GM12864 (cell line): ENCODE data around the gene TTC24.

ENCODE experiments used
- DNase-seq: peaks from one replicate; pipeline ENCODE4 v3.0.0-alpha.2; 2011; ENCODE audit warnings: low read depth
- H3K4me3 ChIP-seq: 2 replicates; pipeline ENCODE4 v1.5.1; 2011; ENCODE audit warnings: mild to moderate bottlenecking, low read depth, low read length, control low read depth
- TF ChIP-seq, protein P1 (sequence below): IDR thresholded peaks from 2 replicates; pipeline ENCODE4 v1.5.1; 2011; ENCODE audit warnings: low read depth, mild to moderate bottlenecking, moderate library complexity, low read length, control low read depth, inconsistent platforms; ENCODE audit errors: missing control alignments

Gene TTC24

DNA sequence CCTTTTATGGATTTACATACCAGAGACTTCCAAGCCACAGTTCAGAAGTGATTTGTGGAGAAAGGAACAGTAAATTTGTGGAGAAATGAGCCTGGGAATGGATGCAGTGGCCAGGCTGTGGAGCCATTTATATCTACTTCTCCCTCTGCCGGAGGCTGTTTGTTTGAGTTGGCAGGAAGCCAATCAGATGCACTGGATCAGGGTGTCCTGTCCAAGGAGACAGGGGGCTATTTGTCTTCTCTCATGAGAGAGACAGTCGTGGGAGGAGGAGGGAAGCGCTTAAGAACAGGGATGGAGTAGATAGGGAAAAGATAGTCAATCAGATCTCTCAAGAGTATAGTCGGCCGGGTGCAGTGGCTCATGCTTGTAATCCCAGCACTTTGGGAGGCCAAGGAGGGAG lies 36.9 kb downstream of the TTC24 start:
- no peak for DNase-seq
- TF ChIP-seq, protein P1, sequence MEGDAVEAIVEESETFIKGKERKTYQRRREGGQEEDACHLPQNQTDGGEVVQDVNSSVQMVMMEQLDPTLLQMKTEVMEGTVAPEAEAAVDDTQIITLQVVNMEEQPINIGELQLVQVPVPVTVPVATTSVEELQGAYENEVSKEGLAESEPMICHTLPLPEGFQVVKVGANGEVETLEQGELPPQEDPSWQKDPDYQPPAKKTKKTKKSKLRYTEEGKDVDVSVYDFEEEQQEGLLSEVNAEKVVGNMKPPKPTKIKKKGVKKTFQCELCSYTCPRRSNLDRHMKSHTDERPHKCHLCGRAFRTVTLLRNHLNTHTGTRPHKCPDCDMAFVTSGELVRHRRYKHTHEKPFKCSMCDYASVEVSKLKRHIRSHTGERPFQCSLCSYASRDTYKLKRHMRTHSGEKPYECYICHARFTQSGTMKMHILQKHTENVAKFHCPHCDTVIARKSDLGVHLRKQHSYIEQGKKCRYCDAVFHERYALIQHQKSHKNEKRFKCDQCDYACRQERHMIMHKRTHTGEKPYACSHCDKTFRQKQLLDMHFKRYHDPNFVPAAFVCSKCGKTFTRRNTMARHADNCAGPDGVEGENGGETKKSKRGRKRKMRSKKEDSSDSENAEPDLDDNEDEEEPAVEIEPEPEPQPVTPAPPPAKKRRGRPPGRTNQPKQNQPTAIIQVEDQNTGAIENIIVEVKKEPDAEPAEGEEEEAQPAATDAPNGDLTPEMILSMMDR = no peak
- H3K4me3 ChIP-seq = no peak overlapping the region

DNA sequence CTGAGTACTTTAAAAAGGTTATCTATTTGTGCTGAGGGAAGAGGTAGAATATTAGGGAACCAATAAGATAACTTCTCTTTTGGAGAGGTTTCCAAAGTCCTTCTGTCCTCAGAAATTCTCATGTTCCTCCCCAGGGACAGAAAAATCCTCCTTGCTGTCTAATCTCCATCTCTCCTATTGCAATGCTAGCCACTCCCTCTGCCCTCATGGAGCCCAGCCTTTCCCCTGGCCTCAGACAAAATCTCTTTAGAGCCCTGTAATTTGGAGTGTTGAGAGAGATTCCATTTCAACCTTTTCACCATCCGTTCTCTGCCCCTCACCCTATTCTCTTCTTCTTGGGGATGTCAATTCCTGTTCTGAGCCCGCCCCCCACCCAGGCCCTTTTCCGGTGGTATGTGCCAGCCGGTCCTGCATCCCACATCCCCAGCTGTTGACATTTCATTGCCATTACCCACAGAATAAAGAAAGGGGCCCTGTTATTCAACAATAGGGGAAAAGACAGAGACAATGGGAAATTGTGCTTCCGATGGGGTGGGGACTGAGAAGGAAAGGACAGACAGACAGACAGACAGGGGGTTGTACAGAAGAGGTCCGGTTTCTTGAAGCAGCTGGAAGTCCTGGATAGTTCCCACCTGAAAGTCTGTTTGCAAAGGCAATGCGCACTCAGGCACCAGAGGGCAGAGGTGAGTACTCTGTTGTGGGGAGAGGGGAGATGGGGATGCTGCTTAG lies 39.5 kb downstream of the TTC24 start, which contains the start of gene HAPLN2:
HAPLN2 (plus strand) TSS at position 563 of the 729 bp plus-strand sequence. CDS start 4,076 bp downstream, outside the sequence.
- TF ChIP-seq, protein P1 = peak; percentile 61
- no peak for DNase-seq
- H3K4me3 ChIP-seq = no peak within 1 kb of the TSS

DNA sequence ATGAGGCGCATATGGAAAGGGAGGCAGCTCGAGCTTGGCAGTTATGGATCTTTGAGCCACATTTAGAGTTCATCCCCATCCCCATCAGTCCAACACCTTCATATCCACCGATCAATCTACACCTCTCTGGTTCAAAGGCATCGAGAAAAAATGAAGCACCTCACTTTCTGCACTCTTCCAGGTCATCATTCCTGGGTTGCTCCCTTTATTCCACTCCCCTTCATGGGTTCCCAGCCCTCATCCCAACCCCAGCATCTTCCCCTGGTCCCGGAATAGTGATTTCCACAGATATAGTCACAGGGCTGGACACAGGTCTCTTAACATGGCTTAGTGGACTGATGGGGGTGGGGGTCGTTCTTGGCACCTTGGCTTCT lies 40.0 kb downstream of the TTC24 start:
- TF ChIP-seq, protein P1 = no peak
- no peak overlapping the region for H3K4me3 ChIP-seq
- no peak for DNase-seq

DNA sequence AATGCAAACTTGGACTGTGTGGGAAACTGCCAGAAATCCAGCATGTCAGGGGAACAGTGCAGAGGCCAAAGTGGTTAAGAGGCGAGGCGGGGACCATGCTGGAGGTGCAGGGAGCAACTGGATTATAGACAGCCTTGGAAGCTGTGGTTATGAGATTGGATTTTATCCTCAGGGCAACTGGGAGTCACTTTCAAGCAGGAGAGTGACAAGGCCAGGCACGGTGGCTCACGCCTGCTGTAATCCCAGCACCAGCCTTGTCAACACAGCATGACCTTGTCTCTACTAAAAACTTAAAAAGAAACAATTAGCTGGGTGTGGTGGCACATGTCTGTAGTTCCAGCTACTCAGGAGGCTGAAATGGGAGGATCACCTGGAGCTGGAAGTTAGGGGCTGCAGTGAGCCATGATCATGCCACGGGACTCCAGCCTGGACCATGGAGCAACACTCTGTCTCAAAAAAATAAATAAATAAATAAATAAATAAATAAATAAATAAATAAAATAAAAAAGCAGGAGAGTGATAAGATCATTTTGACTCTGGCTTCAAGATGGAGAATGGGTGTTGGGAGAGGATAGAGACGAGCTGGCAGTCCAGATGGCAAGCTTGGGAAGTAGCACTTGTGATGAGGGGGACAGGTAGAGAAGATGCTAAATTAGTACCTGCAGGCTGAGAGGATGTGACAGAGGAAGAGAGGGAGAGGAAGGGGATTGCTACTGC lies 43.2 kb downstream of the TTC24 start:
- no peak for DNase-seq
- TF ChIP-seq, protein P1 = no peak
- H3K4me3 ChIP-seq = no peak overlapping the region

DNA sequence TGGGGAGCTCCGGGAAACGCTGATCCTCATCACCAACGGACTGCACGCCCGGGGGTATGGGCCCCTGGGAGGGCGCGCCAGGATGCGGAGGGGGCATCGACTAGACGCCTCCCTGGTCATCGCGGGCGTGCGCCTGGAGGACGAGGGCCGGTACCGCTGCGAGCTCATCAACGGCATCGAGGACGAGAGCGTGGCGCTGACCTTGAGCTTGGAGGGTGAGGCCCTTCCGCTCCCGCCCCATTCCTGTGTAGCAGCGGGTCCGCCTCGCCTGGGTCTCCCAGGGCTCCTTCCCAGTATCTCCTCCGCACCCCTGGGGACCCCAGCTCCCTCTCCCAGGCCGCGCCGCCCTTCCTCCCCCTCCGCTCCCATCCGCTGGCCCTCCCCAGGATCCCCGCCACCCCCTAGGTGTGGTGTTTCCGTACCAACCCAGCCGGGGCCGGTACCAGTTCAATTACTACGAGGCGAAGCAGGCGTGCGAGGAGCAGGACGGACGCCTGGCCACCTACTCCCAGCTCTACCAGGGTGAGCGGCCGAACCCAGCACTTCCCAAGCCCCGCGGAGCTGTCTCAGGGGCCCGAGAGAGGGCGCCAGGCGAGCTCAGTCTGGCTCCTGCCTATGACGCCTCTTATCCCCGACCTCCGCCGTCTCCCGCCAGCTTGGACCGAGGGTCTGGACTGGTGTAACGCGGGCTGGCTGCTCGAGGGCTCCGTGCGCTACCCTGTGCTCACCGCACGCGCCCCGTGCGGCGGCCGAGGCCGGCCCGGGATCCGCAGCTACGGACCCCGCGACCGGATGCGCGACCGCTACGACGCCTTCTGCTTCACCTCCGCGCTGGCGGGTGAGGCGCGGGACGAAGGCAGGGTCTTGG lies 44.7 kb downstream of the TTC24 start:
- TF ChIP-seq, protein P1 = peak; percentile 58
- no peak for DNase-seq
- peak overlapping the region; percentile 25; the same call in 1 of the 2 replicates for H3K4me3 ChIP-seq

DNA sequence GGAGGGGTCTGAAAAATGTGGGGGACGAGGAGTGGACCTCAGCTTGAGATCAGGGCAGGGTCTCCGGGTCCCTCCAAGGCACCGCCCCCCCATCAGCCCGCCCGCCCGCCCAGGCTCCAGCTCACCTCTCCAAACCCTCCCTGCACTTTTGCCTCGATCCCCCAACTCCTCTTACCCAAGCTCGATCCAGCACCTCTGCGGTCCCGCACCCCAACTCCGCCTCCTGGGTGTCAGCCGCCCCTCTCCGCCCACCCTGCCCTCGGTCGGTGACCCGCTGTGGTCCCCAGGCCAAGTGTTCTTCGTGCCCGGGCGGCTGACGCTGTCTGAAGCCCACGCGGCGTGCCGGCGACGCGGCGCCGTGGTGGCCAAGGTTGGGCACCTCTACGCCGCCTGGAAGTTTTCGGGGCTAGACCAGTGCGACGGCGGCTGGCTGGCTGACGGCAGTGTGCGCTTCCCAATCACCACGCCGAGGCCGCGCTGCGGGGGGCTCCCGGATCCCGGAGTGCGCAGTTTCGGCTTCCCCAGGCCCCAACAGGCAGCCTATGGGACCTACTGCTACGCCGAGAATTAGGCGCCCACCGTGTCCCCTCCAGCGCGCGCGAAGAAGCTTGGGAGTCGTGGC lies 45.4 kb downstream of the TTC24 start:
- DNase-seq = no peak
- H3K4me3 ChIP-seq = no peak overlapping the region
- TF ChIP-seq, protein P1 = no peak
